Upper lobe of left lung (tissue), 4 donors: ENCODE data around the gene SP5.

Source experiments
- CTCF ChIP-seq, 6 experiments: fragments of 450-650 bp in 4 of 6; fragments of 200-600 bp in 2 of 6; sonication (generic) in 2 of 6; IDR thresholded peaks; one replicate each; pipeline ENCODE4 v1.5.1; 2016 to 2019; ENCODE audit warnings: antibody characterized with exemption in 6 of 6
- EP300 ChIP-seq, 4 donors: sonication (generic); formaldehyde crosslinking; IDR thresholded peaks; one replicate each; pipeline ENCODE4 v1.5.1; 2017; ENCODE audit warnings: antibody characterized with exemption in 4 of 4, control low read depth in 2 of 4
- POLR2A ChIP-seq, 4 donors: fragments of 450-650 bp; IDR thresholded peaks; one replicate each; pipeline ENCODE4 v1.5.1; 2016 to 2017; ENCODE audit warnings: antibody characterized with exemption in 4 of 4, mild to moderate bottlenecking in 2 of 4

- no peak for TF ChIP-seq POLR2A (IDR thresholded peaks at IDR 0.05)
- TF ChIP-seq CTCF (IDR thresholded peaks at IDR 0.05): no peak
- no peak for TF ChIP-seq EP300 (IDR thresholded peaks at IDR 0.05)
Observed at GRCh38 chr2:170680172-170680941, 34.8 kb upstream of the SP5 start.
